Fibroblast of the aortic adventitia (primary cell): ENCODE measurements around the gene ACKR3. TPM values are rescaled to one million over a fixed set of nuclear protein-coding genes. Genes with fewer than 3 reads are reported as not detected.

Experiments used
- DNase-seq: peaks from one replicate; pipeline ENCODE4 v3.0.0-alpha.2; 2010; ENCODE audit warnings: low read depth
- H3K4me3 ChIP-seq: 2 replicates; pipeline ENCODE4 v1.5.1; 2011; ENCODE audit warnings: low read depth, mild to moderate bottlenecking, control low read depth, low read length, moderate library complexity
- total RNA-seq: library from RNA; depleted of rRNA; stranded (reverse); fragments of >200 nt; gene quantifications from 2 replicates; pipeline ENCODE4 v1.2.3, GENCODE V29; 2012; ENCODE audit warnings: low replicate concordance
- TF ChIP-seq, protein P1 (sequence below): IDR thresholded peaks from 2 replicates; pipeline ENCODE4 v1.5.1; 2011; ENCODE audit warnings: mild to moderate bottlenecking, low read length, control low read depth, inconsistent platforms; ENCODE audit not compliant: insufficient read depth

ACKR3 gene
- total RNA-seq, 1 donor = 0.72 TPM

DNA sequence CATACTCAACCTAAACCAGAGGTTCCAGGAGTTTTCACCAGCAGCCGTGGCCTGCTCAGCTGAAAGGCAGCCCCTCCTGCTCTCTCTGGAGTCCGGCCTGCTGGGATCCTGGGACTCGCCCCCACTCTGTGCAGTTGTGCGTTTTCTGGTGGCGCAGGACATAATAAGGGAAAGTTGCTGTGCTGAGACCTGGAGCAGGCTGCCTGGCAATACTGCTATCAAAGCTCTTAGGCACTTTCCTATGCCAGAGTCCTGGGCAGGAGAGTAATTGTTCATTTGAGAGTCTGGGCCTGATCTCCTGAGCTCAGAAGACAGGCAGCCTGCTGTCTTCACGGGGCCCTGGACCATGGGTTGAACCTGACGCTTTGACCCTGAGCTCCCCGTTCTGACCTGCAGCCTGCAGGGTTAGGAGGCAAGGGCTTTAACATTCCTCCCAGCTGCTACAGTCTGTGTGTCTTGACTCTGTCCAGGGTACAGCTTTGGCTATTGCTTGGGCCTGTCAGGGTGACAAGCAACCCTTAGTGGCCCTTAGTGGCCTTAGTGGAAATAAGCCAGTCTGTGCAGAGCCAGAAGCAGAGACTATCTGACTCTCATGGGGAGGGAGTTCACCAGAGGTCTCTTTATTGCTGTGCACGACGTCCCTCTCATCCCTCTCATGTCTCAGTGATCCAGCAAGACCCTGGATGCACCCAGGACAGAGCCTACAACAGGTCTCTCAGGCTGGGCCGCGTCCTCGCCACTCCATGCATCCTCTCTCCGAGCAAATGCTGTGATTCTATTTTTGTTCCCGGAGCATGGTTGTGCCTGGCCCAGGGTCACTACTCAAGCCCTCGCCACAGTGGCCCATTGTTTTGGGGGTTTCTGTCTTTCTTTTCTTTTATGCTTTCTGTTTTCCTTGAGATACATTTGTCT lies 60.6 kb downstream of the ACKR3 start:
- DNase-seq = no peak
- TF ChIP-seq, protein P1, sequence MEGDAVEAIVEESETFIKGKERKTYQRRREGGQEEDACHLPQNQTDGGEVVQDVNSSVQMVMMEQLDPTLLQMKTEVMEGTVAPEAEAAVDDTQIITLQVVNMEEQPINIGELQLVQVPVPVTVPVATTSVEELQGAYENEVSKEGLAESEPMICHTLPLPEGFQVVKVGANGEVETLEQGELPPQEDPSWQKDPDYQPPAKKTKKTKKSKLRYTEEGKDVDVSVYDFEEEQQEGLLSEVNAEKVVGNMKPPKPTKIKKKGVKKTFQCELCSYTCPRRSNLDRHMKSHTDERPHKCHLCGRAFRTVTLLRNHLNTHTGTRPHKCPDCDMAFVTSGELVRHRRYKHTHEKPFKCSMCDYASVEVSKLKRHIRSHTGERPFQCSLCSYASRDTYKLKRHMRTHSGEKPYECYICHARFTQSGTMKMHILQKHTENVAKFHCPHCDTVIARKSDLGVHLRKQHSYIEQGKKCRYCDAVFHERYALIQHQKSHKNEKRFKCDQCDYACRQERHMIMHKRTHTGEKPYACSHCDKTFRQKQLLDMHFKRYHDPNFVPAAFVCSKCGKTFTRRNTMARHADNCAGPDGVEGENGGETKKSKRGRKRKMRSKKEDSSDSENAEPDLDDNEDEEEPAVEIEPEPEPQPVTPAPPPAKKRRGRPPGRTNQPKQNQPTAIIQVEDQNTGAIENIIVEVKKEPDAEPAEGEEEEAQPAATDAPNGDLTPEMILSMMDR = no peak
- H3K4me3 ChIP-seq = no peak overlapping the region

DNA sequence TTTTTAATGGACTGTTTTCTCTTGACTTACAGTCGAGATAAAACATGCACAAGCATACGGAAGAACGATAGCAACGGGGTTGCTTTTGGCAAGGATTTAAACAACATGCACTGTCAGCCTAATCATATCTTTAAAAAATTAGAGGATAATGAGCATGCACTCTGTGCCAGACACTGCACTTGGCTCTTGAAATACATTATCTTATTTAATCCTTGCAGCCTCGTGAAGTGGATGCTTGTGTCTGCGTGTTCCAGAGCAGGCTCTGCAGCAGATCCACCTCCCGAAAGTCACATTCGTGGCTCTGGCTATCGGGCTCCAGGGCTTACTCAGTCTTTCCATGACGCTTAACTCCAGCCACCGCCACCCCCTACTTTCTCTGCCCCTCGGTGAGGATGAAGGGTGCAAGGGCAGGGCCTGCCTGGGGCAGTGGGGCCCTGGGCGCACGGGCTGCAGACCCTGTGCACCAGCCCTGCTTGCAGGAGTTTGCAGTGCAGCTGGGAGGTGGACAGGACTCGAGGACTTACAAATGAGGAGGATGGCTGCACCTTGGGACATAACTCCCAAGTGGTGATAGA lies 61.7 kb downstream of the ACKR3 start:
- H3K4me3 ChIP-seq = no peak overlapping the region
- TF ChIP-seq, protein P1 = no peak
- peak; percentile 80 for DNase-seq

DNA sequence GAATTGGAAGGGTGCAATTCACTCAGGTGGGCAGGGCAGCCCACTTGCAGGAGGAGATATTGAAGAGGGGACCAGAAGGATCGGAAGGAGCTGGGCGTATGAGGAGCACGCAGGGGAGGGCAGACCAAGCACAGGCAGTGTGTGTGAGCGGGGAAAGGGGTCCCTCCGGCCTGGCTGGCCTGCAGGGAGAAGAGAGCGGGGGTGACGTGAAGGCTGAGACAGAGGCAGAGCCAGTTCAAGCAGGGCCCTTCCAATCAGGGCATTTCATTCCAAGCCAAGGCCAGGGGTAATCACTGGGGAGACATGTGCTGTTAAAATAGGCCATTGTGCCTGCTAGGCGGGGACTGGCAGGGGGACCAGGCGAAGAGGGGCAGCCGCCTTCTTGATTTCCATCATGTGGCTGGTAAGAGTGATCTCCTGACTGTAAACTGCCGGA lies 62.2 kb downstream of the ACKR3 start:
- TF ChIP-seq, protein P1 = no peak
- DNase-seq = no peak
- no peak overlapping the region for H3K4me3 ChIP-seq
